TTC549 (cell line): Measurements from ENCODE around the gene RHOB.
"Not testable (repeated sequence)": the region's sequence is repeated elsewhere in the genome, so short reads cannot be mapped to it uniquely, and the experiment has no call there.

Source experiments
- FAIRE-seq: peaks from 2 replicates; lab custom pipeline; 2012; peaks lifted over from hg19 to GRCh38; lab: Jason Lieb, UNC

RHOB gene

GRCh38 chr2:20454036-20454981, 7.4 kb downstream of the RHOB start:
- no peak for FAIRE-seq

GRCh38 chr2:20455076-20455587, 8.3 kb downstream of the RHOB start:
- no peak for FAIRE-seq

- FAIRE-seq: no peak
Measured at GRCh38 chr2:20456116-20456571, 9.3 kb downstream of the RHOB start.

- FAIRE-seq: no peak
Measured at GRCh38 chr2:20456636-20457426, 10.0 kb downstream of the RHOB start.

- no peak for FAIRE-seq
Measured at GRCh38 chr2:20457661-20458630, 11.1 kb downstream of the RHOB start.

GRCh38 chr2:20458737-20459484, 12.0 kb downstream of the RHOB start:
- not testable (repeated sequence) for FAIRE-seq

GRCh38 chr2:20465716-20466394, 19.0 kb downstream of the RHOB start:
- no peak for FAIRE-seq

GRCh38 chr2:20467789-20468548, 21.1 kb downstream of the RHOB start:
- FAIRE-seq: no peak

- no peak for FAIRE-seq
Measured at GRCh38 chr2:20468549-20469500, 22.0 kb downstream of the RHOB start.

- no peak for FAIRE-seq
Measured at GRCh38 chr2:20469595-20469994, 22.7 kb downstream of the RHOB start.

- no peak for FAIRE-seq
Measured at GRCh38 chr2:20470211-20470610, 23.3 kb downstream of the RHOB start.

GRCh38 chr2:20471148-20471547, 24.3 kb downstream of the RHOB start:
- FAIRE-seq: no peak

- no peak for FAIRE-seq
Measured at GRCh38 chr2:20471902-20472559, 25.2 kb downstream of the RHOB start.

GRCh38 chr2:20472569-20472968, 25.7 kb downstream of the RHOB start:
- FAIRE-seq: no peak

GRCh38 chr2:20473128-20473527, 26.3 kb downstream of the RHOB start:
- FAIRE-seq: no peak

GRCh38 chr2:20474757-20475566, 28.1 kb downstream of the RHOB start:
- FAIRE-seq: no peak

- FAIRE-seq: no peak
Measured at GRCh38 chr2:20475567-20475952, 28.7 kb downstream of the RHOB start.
